Measurements from ENCODE around the gene CARMIL1.

Gene CARMIL1

GRCh38 chr6:25423358-25423757 is 144.2 kb downstream of the CARMIL1 start:
- TF ChIP-seq CTCF (IDR thresholded peaks at IDR 0.05; ENCODE audit: low read depth, low read length): no peak
- H3K4me3 ChIP-seq (ENCODE audit: low read depth, low read length): no peak overlapping the region

- H3K4me3 ChIP-seq (ENCODE audit: low read depth, low read length): no peak overlapping the region
- no peak for TF ChIP-seq CTCF (IDR thresholded peaks at IDR 0.05; ENCODE audit: low read depth, low read length)
Observed at GRCh38 chr6:25424303-25424702, 145.1 kb downstream of the CARMIL1 start.

GRCh38 chr6:25427549-25427948 is 148.4 kb downstream of the CARMIL1 start:
- H3K4me3 ChIP-seq (ENCODE audit: low read depth, low read length): no peak overlapping the region
- no peak for TF ChIP-seq CTCF (IDR thresholded peaks at IDR 0.05; ENCODE audit: low read depth, low read length)

- no peak overlapping the region for H3K4me3 ChIP-seq (ENCODE audit: low read depth, low read length)
- no peak for TF ChIP-seq CTCF (IDR thresholded peaks at IDR 0.05; ENCODE audit: low read depth, low read length)
Observed at GRCh38 chr6:25428758-25429317, 149.7 kb downstream of the CARMIL1 start.

GRCh38 chr6:25431306-25431974 is 152.3 kb downstream of the CARMIL1 start:
- no peak for TF ChIP-seq CTCF (IDR thresholded peaks at IDR 0.05; ENCODE audit: low read depth, low read length)
- no peak overlapping the region for H3K4me3 ChIP-seq (ENCODE audit: low read depth, low read length)

GRCh38 chr6:25431975-25432307 is 152.8 kb downstream of the CARMIL1 start:
- H3K4me3 ChIP-seq (ENCODE audit: low read depth, low read length): no peak overlapping the region
- TF ChIP-seq CTCF (IDR thresholded peaks at IDR 0.05; ENCODE audit: low read depth, low read length): no peak

GRCh38 chr6:25434921-25435320 is 155.7 kb downstream of the CARMIL1 start:
- TF ChIP-seq CTCF (IDR thresholded peaks at IDR 0.05; ENCODE audit: low read depth, low read length): no peak
- H3K4me3 ChIP-seq (ENCODE audit: low read depth, low read length): no peak overlapping the region

All from WI38 (cell line).